Choroid plexus epithelial cell (primary cell): Measurements from ENCODE around the gene FCRL2.

Experiments
- DNase-seq: peaks from one replicate; pipeline ENCODE4 v3.0.0-alpha.2; 2010; ENCODE audit warnings: low read depth
- H3K4me3 ChIP-seq: 2 replicates; pipeline ENCODE4 v1.5.1; 2011; ENCODE audit warnings: low read depth, mild to moderate bottlenecking, control low read depth, low read length, moderate library complexity
- CTCF ChIP-seq: conservative IDR thresholded peaks from 2 replicates; pipeline ENCODE4 v1.5.1; 2011; ENCODE audit warnings: low read depth, mild to moderate bottlenecking, control low read depth, inconsistent platforms, low read length, moderate library complexity

Gene FCRL2

GRCh38 chr1:157703981-157704380 lies 73.0 kb downstream of the FCRL2 start:
- DNase-seq: no peak
- no peak overlapping the region for H3K4me3 ChIP-seq
- TF ChIP-seq CTCF: no peak

- TF ChIP-seq CTCF: no peak
- H3K4me3 ChIP-seq: no peak overlapping the region
- no peak for DNase-seq
Measured at GRCh38 chr1:157702308-157702825, 74.6 kb downstream of the FCRL2 start.

GRCh38 chr1:157700732-157701131 lies 76.2 kb downstream of the FCRL2 start, which contains the start of gene FCRL3:
TSS of gene FCRL3 (minus strand) at chr1:157700769. CDS start at chr1:157700489, 280 bp downstream.
- H3K4me3 ChIP-seq: no peak within 1 kb of the TSS

GRCh38 chr1:157700305-157700704 lies 76.6 kb downstream of the FCRL2 start:
- no peak overlapping the region for H3K4me3 ChIP-seq
- no peak for TF ChIP-seq CTCF
- no peak for DNase-seq

More at GRCh38 chr1:157700732-157701131, 76.2 kb downstream of the FCRL2 start, which contains the start of gene FCRL3:
- TF ChIP-seq CTCF: no peak
- DNase-seq: no peak

- no peak overlapping the region for H3K4me3 ChIP-seq
- no peak for DNase-seq
- no peak for TF ChIP-seq CTCF
Measured at GRCh38 chr1:157697781-157698569, 79.0 kb downstream of the FCRL2 start.

- H3K4me3 ChIP-seq: no peak overlapping the region
- TF ChIP-seq CTCF: no peak
- no peak for DNase-seq
Measured at GRCh38 chr1:157696966-157697628, 79.8 kb downstream of the FCRL2 start.
